ENCODE measurements around the gene INPP5K. TPM values are rescaled to one million over a fixed set of nuclear protein-coding genes. Genes with fewer than 3 reads are reported as not detected.
A peak's percentile ranks its signal among the peaks of the same experiment; 100 is the strongest.

INPP5K gene
- total and polyA plus RNA-seq, 12 donors = 26.8 to 45.5 (median 34.8) TPM

DNA sequence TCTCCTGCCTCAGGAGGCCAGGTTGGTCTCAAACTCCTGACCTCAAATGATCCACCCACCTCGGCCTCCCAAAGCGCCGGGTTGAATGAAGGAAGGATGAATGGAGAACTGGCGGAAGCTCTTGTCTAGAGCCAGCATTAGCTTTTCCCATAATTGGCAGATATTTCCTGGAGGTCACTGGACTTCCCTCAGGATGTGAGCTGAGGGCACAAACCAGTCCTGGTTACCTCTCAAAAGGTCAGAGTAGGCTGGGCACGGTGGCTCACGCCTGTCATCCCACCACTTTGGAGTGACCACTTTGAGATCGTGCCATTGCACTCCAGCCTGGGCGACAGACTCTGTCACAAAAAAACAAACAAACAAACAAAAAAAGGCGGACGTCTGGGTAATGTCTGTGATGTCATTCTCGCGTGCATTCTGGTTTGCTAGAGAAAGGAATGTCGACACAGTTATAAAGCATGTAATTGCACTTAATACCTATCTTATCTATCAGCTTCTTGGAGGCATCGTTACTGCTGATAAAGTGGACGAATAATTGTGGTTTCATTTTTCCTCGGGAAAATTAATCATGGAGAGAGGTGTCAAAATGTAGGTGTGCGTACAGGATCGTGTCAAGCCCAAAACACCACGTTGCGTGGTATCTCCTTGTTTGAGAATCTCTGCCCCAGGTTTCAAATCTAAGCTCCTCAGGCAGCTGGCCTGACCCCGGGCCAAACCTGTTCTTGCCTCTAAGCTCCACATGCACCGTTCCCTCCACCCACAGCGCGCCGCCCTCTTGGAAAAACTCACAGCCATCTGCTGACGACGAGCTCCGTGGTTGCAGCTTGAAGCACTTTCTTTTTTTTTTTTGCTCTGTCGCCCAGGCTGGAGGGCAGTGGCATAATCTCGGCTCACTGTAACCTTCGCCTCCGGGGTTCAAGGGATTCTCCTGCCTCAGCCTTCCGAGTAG lies 54.0 kb downstream of the INPP5K start:
- Histone ChIP-seq H3K4me3 (no peak overlapping the region), H3K9me3 (no peaks in the 10 kb centered on the region), H3K4me1 (peaks cover 2 to 47% (median 24%) of the 10 kb centered on the region in 9 donors), H3K27me3 (peaks cover 0 to 12% (median 0%) of the 10 kb centered on the region in 7 donors), H3K36me3 (peaks cover 0 to 55% (median 27%) of the 10 kb centered on the region in 9 donors), H3K27ac (peak overlapping the region in 9 of 10 donors; percentile 25 to 55 (median 40))
- TF ChIP-seq, protein P1, sequence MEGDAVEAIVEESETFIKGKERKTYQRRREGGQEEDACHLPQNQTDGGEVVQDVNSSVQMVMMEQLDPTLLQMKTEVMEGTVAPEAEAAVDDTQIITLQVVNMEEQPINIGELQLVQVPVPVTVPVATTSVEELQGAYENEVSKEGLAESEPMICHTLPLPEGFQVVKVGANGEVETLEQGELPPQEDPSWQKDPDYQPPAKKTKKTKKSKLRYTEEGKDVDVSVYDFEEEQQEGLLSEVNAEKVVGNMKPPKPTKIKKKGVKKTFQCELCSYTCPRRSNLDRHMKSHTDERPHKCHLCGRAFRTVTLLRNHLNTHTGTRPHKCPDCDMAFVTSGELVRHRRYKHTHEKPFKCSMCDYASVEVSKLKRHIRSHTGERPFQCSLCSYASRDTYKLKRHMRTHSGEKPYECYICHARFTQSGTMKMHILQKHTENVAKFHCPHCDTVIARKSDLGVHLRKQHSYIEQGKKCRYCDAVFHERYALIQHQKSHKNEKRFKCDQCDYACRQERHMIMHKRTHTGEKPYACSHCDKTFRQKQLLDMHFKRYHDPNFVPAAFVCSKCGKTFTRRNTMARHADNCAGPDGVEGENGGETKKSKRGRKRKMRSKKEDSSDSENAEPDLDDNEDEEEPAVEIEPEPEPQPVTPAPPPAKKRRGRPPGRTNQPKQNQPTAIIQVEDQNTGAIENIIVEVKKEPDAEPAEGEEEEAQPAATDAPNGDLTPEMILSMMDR (IDR thresholded peaks at IDR 0.05) = no peak
- WGBS, 2 donors = 61 to 64% methylated on average over 33 of the region's 33 CpGs
- intact Hi-C loops (cut with DNase I) = loop anchor here in 2 of 10 donors (5.0 to 10.0 kb wide), 2 partner anchors 95 to 98 kb away; no protein-coding TSS in a partner anchor
- peak in 3 of 8 donors; percentile 23 to 24 (median 23) for ATAC-seq
- DNase-seq = no peak

GRCh38 chr17:1461198-1461944 lies 55.0 kb downstream of the INPP5K start:
- Histone ChIP-seq H3K36me3 (peaks cover 0 to 45% (median 18%) of the 10 kb centered on the region in 9 donors), H3K27me3 (peaks cover 0 to 12% (median 0%) of the 10 kb centered on the region in 7 donors), H3K4me3 (no peak overlapping the region), H3K27ac (peak overlapping the region in 8 of 10 donors; percentile 49 to 89 (median 80)), H3K9me3 (no peaks in the 10 kb centered on the region), H3K4me1 (peaks cover 6 to 58% (median 31%) of the 10 kb centered on the region in 9 donors)
- TF ChIP-seq, protein P1 (IDR thresholded peaks at IDR 0.05) = no peak
- ATAC-seq (no peak), DNase-seq (no peak)
- WGBS, 2 donors = 88 to 89% methylated on average over 17 to 18 of the region's 18 CpGs
- intact Hi-C loops (cut with DNase I) = loop anchor here in 2 of 10 donors (5.0 to 10.0 kb wide), 2 partner anchors 94 to 97 kb away; no protein-coding TSS in a partner anchor

DNA sequence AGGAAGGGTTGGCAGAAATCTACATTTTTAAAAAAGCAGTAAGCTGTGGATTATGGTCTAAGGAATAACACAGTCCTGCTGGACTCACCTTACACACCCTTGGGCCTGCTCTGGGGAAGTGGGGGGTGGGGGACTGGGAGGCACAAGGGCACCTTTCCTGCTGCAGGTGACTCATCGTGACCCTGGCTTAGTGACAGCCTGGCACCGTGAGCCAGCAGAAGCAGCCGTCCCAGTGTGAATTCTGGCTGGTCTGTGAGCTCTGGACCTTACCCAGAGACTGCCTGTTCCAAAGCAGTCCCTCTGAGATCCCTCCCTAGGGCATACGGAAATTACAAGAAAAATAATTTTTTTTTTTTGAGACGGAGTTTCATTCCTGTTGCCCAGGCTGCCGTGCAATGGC lies 56.2 kb downstream of the INPP5K start:
- DNase-seq (peak; percentile 80 to 83), ATAC-seq (peak in 7 of 8 donors; percentile 23 to 69 (median 55))
- peak overlapping the region; percentile 49 to 89 (median 80) for H3K27ac ChIP-seq
- H3K27me3 ChIP-seq = peaks cover 0 to 10% (median 0%) of the 10 kb centered on the region in 7 donors
- 11 to 22% methylated on average over 6 of the region's 6 CpGs for WGBS, 2 donors
- intact Hi-C loops (cut with DNase I) = loop anchor here in 2 of 10 donors (5.0 to 10.0 kb wide), 2 partner anchors 93 to 95 kb away; no protein-coding TSS in a partner anchor
- H3K4me3 ChIP-seq = no peak overlapping the region
- no peaks in the 10 kb centered on the region for H3K9me3 ChIP-seq
- peaks cover 0 to 33% (median 7%) of the 10 kb centered on the region in 9 donors for H3K36me3 ChIP-seq
- TF ChIP-seq, protein P1 (IDR thresholded peaks at IDR 0.05) = no peak
- H3K4me1 ChIP-seq = peaks cover 6 to 59% (median 31%) of the 10 kb centered on the region in 9 donors
